Liver (tissue), 9 donors: ENCODE data around the gene GPHA2. TPM values are rescaled to one million over a fixed set of nuclear protein-coding genes. Genes with fewer than 3 reads are reported as not detected.

Experiments
- DNase-seq: peaks from one replicate; pipeline ENCODE4 v3.0.0-alpha.2; 2017; ENCODE audit warnings: low spot score
- H3K27ac ChIP-seq, 2 donors: one replicate each; pipeline ENCODE4 v1.7.0; 2013; ENCODE audit warnings: inconsistent platforms in 2 of 2, low read length in 2 of 2, control low read depth in 1 of 2, low read depth in 1 of 2, mild to moderate bottlenecking in 1 of 2
- H3K27me3 ChIP-seq, 4 donors: one replicate each; pipeline versions ENCODE4 v1.6.1 to v1.7.0; 2013; ENCODE audit warnings: low read length in 3 of 4, inconsistent platforms in 1 of 4, mild to moderate bottlenecking in 1 of 4, moderate library complexity in 1 of 4; ENCODE audit not compliant: control insufficient read depth in 4 of 4, insufficient read depth in 4 of 4
- H3K36me3 ChIP-seq, 4 donors: one replicate each; pipeline versions ENCODE4 v1.6.1 to v1.7.0; 2013; ENCODE audit warnings: low read length in 3 of 4, mild to moderate bottlenecking in 3 of 4, low read depth in 1 of 4, moderate library complexity in 1 of 4; ENCODE audit not compliant: control insufficient read depth in 4 of 4, insufficient read depth in 3 of 4
- H3K4me1 ChIP-seq, 4 donors: one replicate each; pipeline versions ENCODE4 v1.6.1 to v1.7.0; 2013; ENCODE audit warnings: low read length in 3 of 4, mild to moderate bottlenecking in 3 of 4, moderate library complexity in 1 of 4; ENCODE audit not compliant: control insufficient read depth in 4 of 4, insufficient read depth in 4 of 4
- H3K4me3 ChIP-seq, 3 donors: one replicate each; pipeline versions ENCODE4 v1.6.1 to v1.7.0; 2013; ENCODE audit warnings: low read length in 3 of 3, control low read depth in 1 of 3, low read depth in 1 of 3, mild to moderate bottlenecking in 1 of 3
- H3K9ac ChIP-seq, 2 donors: one replicate each; pipeline ENCODE4 v1.7.0; 2013; ENCODE audit warnings: low read length in 2 of 2, mild to moderate bottlenecking in 2 of 2, moderate library complexity in 2 of 2, control low read depth in 1 of 2, low read depth in 1 of 2
- H3K9me3 ChIP-seq, 4 donors: one replicate each; pipeline versions ENCODE4 v1.6.1 to v1.7.0; 2013; ENCODE audit warnings: low read length in 3 of 4; ENCODE audit not compliant: control insufficient read depth in 4 of 4
- CTCF ChIP-seq: fragments of 150-350 bp; IDR thresholded peaks from 2 replicates; pipeline ENCODE4 v1.5.1; 2017; ENCODE audit warnings: improper control_type of control experiment, low read depth, low read length; ENCODE audit not compliant: missing input control
- EGR1 ChIP-seq, 2 donors: IDR thresholded peaks; 2 replicates each; pipeline ENCODE4 v1.6.1; 2016 to 2018; ENCODE audit warnings: antibody characterized with exemption in 2 of 2, low read depth in 2 of 2
- FOXA1 ChIP-seq: IDR thresholded peaks from 2 replicates; pipeline ENCODE4 v1.6.1; 2016; ENCODE audit warnings: antibody characterized with exemption
- FOXA2 ChIP-seq: IDR thresholded peaks from 2 replicates; pipeline ENCODE4 v1.6.1; 2016; ENCODE audit warnings: antibody characterized with exemption
- GABPA ChIP-seq, 2 donors: IDR thresholded peaks in 1 of 2; conservative IDR thresholded peaks in 1 of 2; 2 replicates each; pipeline ENCODE4 v1.6.1; 2016; ENCODE audit warnings: antibody characterized with exemption in 2 of 2, mild to moderate bottlenecking in 1 of 2, moderate library complexity in 1 of 2
- HNF4A ChIP-seq, 2 donors: conservative IDR thresholded peaks; 2 replicates each; pipeline ENCODE4 v1.6.1; 2016; ENCODE audit warnings: antibody characterized with exemption in 2 of 2, mild to moderate bottlenecking in 2 of 2
- HNF4G ChIP-seq: IDR thresholded peaks from 2 replicates; pipeline ENCODE4 v1.6.1; 2016; ENCODE audit warnings: antibody characterized with exemption
- JUND ChIP-seq, 2 donors: IDR thresholded peaks; 2 replicates each; pipeline ENCODE4 v1.6.1; 2016; ENCODE audit warnings: antibody characterized with exemption in 2 of 2
- MAX ChIP-seq: IDR thresholded peaks from 2 replicates; pipeline ENCODE4 v1.6.1; 2016; ENCODE audit warnings: antibody characterized with exemption
- NR2F2 ChIP-seq: IDR thresholded peaks from 2 replicates; pipeline ENCODE4 v1.6.1; 2016; ENCODE audit warnings: antibody characterized with exemption
- RAD21 ChIP-seq, 2 donors: IDR thresholded peaks; 2 replicates each; pipeline ENCODE4 v1.6.1; 2016; ENCODE audit warnings: antibody characterized with exemption in 2 of 2, mild to moderate bottlenecking in 2 of 2
- RXRA ChIP-seq, 2 donors: IDR thresholded peaks; 2 replicates each; pipeline ENCODE4 v1.6.1; 2017 to 2018; ENCODE audit warnings: antibody characterized with exemption in 2 of 2, mild to moderate bottlenecking in 1 of 2
- SP1 ChIP-seq: IDR thresholded peaks from 2 replicates; pipeline ENCODE4 v1.6.1; 2018; ENCODE audit warnings: antibody characterized with exemption, mild to moderate bottlenecking
- TAF1 ChIP-seq: conservative IDR thresholded peaks from 2 replicates; pipeline ENCODE4 v1.6.1; 2016; ENCODE audit warnings: antibody characterized with exemption, mild to moderate bottlenecking
- YY1 ChIP-seq: IDR thresholded peaks from 2 replicates; pipeline ENCODE4 v1.6.1; 2016; ENCODE audit warnings: antibody characterized with exemption, mild to moderate bottlenecking
- WGBS: extraction: QIAGEN DNeasy Blood & Tissue Kit; methylation state at CpG from one replicate; pipeline ENCODE4 v1.1.7; 2013; 5-methylcytosine and 5-hydroxymethylcytosine counted together
- polyA plus RNA-seq, 2 donors: library from polyadenylated mRNA; stranded (reverse) in 1 of 2; unstranded in 1 of 2; fragments of 200-250 nt in 1 of 2; fragments of >200 nt in 1 of 2; fragmentation: Nextera tagmentation in 1 of 2; extraction: Ambion mirVana in 1 of 2; gene quantifications; one replicate each; pipeline versions ENCODE4 v1.2.1 to v1.2.3, GENCODE V29; 2013 to 2015
- total RNA-seq, 2 donors: library from RNA; depleted of rRNA; stranded (reverse); fragments of >200 nt; gene quantifications; one replicate each; pipeline ENCODE4 v1.2.3, GENCODE V29; 2014
- TF ChIP-seq, protein P1 (sequence below): IDR thresholded peaks from 2 replicates; pipeline ENCODE4 v1.6.1; 2016; ENCODE audit warnings: antibody characterized with exemption
- TF ChIP-seq, protein P2 (sequence below): IDR thresholded peaks from 2 replicates; pipeline ENCODE4 v1.6.1; 2016; ENCODE audit warnings: antibody characterized with exemption, mild to moderate bottlenecking
- TF ChIP-seq, protein P3 (sequence below): IDR thresholded peaks from 2 replicates; pipeline ENCODE4 v1.6.1; 2016; ENCODE audit warnings: antibody characterized with exemption
- donor health status: healthy.
- donor health status: healthy.
- donor health status: healthy.
- donor health status: healthy.
- donor health status: healthy.

GPHA2 gene
- total and polyA plus RNA-seq, 4 donors, result not detected

- no peak overlapping the region for H3K27ac ChIP-seq
- H3K9me3 ChIP-seq, result no peaks in the 10 kb centered on the region
- 97% methylated on average over 17 of the region's 17 CpGs for WGBS
- no peak overlapping the region for H3K9ac ChIP-seq
- H3K27me3 ChIP-seq, result no peaks in the 10 kb centered on the region
- TF ChIP-seq FOXA2 (no peak), GABPA (IDR thresholded peaks at IDR 0.05 in 1 of 2, conservative IDR thresholded peaks at IDR 0.05 in 1 of 2) (no peak), JUND (IDR thresholded peaks at IDR 0.05) (no peak), MAX (no peak), NR2F2 (no peak), EGR1 (IDR thresholded peaks at IDR 0.05; ENCODE audit: low read depth in 2 of 2) (no peak), HNF4G (no peak), SP1 (no peak), YY1 (no peak), CTCF (no peak), RAD21 (IDR thresholded peaks at IDR 0.05) (no peak), RXRA (IDR thresholded peaks at IDR 0.05) (no peak), TAF1 (no peak), FOXA1 (no peak), HNF4A (conservative IDR thresholded peaks at IDR 0.05) (no peak)
- TF ChIP-seq, protein P1, sequence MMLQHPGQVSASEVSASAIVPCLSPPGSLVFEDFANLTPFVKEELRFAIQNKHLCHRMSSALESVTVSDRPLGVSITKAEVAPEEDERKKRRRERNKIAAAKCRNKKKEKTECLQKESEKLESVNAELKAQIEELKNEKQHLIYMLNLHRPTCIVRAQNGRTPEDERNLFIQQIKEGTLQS, result no peak
- TF ChIP-seq, protein P2, sequence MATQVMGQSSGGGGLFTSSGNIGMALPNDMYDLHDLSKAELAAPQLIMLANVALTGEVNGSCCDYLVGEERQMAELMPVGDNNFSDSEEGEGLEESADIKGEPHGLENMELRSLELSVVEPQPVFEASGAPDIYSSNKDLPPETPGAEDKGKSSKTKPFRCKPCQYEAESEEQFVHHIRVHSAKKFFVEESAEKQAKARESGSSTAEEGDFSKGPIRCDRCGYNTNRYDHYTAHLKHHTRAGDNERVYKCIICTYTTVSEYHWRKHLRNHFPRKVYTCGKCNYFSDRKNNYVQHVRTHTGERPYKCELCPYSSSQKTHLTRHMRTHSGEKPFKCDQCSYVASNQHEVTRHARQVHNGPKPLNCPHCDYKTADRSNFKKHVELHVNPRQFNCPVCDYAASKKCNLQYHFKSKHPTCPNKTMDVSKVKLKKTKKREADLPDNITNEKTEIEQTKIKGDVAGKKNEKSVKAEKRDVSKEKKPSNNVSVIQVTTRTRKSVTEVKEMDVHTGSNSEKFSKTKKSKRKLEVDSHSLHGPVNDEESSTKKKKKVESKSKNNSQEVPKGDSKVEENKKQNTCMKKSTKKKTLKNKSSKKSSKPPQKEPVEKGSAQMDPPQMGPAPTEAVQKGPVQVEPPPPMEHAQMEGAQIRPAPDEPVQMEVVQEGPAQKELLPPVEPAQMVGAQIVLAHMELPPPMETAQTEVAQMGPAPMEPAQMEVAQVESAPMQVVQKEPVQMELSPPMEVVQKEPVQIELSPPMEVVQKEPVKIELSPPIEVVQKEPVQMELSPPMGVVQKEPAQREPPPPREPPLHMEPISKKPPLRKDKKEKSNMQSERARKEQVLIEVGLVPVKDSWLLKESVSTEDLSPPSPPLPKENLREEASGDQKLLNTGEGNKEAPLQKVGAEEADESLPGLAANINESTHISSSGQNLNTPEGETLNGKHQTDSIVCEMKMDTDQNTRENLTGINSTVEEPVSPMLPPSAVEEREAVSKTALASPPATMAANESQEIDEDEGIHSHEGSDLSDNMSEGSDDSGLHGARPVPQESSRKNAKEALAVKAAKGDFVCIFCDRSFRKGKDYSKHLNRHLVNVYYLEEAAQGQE, result no peak
- TF ChIP-seq, protein P3, sequence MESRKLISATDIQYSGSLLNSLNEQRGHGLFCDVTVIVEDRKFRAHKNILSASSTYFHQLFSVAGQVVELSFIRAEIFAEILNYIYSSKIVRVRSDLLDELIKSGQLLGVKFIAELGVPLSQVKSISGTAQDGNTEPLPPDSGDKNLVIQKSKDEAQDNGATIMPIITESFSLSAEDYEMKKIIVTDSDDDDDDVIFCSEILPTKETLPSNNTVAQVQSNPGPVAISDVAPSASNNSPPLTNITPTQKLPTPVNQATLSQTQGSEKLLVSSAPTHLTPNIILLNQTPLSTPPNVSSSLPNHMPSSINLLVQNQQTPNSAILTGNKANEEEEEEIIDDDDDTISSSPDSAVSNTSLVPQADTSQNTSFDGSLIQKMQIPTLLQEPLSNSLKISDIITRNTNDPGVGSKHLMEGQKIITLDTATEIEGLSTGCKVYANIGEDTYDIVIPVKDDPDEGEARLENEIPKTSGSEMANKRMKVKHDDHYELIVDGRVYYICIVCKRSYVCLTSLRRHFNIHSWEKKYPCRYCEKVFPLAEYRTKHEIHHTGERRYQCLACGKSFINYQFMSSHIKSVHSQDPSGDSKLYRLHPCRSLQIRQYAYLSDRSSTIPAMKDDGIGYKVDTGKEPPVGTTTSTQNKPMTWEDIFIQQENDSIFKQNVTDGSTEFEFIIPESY, result no peak
- no peak overlapping the region for H3K4me3 ChIP-seq
- peaks cover 26 to 50% (median 38%) of the 10 kb centered on the region in 4 donors for H3K36me3 ChIP-seq
- no peak for DNase-seq
- H3K4me1 ChIP-seq, result peaks cover 11 to 24% (median 17%) of the 10 kb centered on the region in 4 donors
Observed at GRCh38 chr11:64914123-64914522, 21.6 kb downstream of the GPHA2 start.
